ENCODE data around the gene CD48.
"Not testable (repeated sequence)": the region's sequence is repeated elsewhere in the genome, so short reads cannot be mapped to it uniquely, and the experiment has no call there.

Gene CD48

DNA sequence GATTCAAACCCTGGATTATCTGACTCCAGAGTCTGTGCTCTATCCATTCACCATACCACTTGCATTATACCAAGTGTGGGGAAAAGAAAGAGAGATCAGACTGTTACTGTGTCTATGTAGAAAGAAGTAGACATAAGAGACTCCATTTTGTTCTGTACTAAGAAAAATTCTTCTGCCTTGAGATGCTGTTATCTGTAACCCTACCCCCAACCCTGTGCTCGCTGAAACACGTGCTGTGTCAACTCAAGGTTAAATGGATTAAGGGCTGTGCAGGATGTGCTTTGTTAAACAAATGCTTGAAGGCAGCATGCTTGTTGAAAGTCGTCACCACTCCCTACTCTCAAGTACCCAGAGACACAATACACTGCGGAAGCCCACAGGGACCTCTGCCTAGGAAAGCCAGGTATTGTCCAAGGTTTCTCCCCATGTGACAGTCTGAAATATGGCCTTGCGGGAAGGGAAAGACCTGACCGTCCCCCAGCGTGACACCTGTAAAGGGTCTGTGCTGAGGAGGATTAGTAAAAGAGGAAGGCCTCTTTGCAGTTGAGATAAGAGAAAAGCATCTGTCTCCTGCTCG, 59.5 kb downstream of the CD48 start:
- H3K9me3 ChIP-seq (ENCODE audit: control insufficient read depth in 2 of 2, low read length in 2 of 2); H3K36me3 ChIP-seq (ENCODE audit: control insufficient read depth in 2 of 2, insufficient read depth in 2 of 2, low read length in 2 of 2); H3K9ac ChIP-seq (ENCODE audit: low read length in 2 of 2); H3K4me1 ChIP-seq (ENCODE audit: control insufficient read depth, insufficient read depth, low read length); H3K27ac ChIP-seq (ENCODE audit: low read length); H3K4me3 ChIP-seq (ENCODE audit: low read length in 2 of 2); H3K27me3 ChIP-seq (ENCODE audit: control insufficient read depth in 1 of 2, insufficient read depth in 2 of 2, low read length in 2 of 2): not testable (repeated sequence)

DNA sequence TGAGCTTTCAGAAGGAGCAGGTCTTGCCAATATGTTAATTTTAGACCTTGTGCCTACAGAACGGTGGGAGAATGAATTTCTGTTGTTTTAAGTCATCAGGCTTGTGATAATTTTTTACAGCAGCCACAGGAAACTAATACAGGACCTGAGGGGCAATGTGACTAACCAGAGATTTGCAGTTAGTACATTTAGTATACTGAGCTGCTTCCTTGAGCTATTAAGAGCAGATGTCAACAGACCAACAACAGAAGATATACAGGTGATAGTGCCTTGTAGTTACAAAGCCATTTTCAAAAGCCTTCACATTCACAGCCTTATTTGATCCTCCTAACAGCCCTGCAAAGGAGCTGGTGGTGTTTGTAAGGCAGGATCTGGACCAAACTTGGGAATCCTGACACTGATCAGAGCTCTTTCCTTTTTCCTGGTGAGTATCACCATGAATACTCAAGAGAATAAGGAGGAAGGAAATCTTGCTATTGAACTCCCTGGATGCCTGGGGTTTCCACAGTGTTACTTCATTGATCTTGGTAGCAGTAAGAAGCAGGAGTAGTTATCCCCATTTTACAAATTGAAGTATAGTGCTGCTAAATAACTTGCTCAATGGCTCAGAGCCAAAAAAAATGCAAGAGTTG, 60.1 kb downstream of the CD48 start:
- H3K9ac ChIP-seq (ENCODE audit: low read length in 2 of 2), result no peak overlapping the region
- H3K27me3 ChIP-seq (ENCODE audit: control insufficient read depth in 1 of 2, insufficient read depth in 2 of 2, low read length in 2 of 2), result peaks cover 0 to 2% of the 10 kb centered on the region in 2 donors
- H3K36me3 ChIP-seq (ENCODE audit: control insufficient read depth in 2 of 2, insufficient read depth in 2 of 2, low read length in 2 of 2), result no peaks in the 10 kb centered on the region
- H3K27ac ChIP-seq (ENCODE audit: low read length), result no peak overlapping the region
- no peak overlapping the region for H3K4me3 ChIP-seq (ENCODE audit: low read length in 2 of 2)
- H3K4me1 ChIP-seq (ENCODE audit: control insufficient read depth, insufficient read depth, low read length), result peaks cover 2% of the 10 kb centered on the region
- H3K9me3 ChIP-seq (ENCODE audit: control insufficient read depth in 2 of 2, low read length in 2 of 2), result no peaks in the 10 kb centered on the region

DNA sequence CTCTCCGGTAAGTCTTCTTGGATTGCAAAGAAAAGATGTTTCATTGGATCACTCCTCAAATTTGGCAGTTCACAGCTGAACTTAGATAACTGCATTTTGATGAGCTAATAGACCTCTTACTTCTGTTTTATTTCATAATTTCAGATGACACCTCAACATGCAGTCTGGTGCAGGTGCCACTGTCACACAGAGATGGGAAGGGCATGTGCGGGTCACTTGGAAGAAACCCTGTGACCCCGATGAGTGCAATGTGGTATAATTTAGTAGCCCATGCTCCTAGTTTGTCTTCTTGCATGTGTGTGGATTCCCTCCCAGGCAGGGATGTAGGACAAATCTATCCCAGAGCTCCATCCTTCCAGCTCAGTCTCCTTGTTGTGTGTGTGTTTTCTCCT, 64.3 kb downstream of the CD48 start:
- Histone ChIP-seq H3K4me3 (ENCODE audit: low read length in 2 of 2) (no peak overlapping the region), H3K9me3 (ENCODE audit: control insufficient read depth in 2 of 2, low read length in 2 of 2) (no peaks in the 10 kb centered on the region), H3K36me3 (ENCODE audit: control insufficient read depth in 2 of 2, insufficient read depth in 2 of 2, low read length in 2 of 2) (no peaks in the 10 kb centered on the region), H3K27ac (ENCODE audit: low read length) (no peak overlapping the region), H3K4me1 (ENCODE audit: control insufficient read depth, insufficient read depth, low read length) (peaks cover 2% of the 10 kb centered on the region), H3K27me3 (ENCODE audit: control insufficient read depth in 1 of 2, insufficient read depth in 2 of 2, low read length in 2 of 2) (peaks cover 0 to 2% of the 10 kb centered on the region in 2 donors), H3K9ac (ENCODE audit: low read length in 2 of 2) (no peak overlapping the region)

DNA sequence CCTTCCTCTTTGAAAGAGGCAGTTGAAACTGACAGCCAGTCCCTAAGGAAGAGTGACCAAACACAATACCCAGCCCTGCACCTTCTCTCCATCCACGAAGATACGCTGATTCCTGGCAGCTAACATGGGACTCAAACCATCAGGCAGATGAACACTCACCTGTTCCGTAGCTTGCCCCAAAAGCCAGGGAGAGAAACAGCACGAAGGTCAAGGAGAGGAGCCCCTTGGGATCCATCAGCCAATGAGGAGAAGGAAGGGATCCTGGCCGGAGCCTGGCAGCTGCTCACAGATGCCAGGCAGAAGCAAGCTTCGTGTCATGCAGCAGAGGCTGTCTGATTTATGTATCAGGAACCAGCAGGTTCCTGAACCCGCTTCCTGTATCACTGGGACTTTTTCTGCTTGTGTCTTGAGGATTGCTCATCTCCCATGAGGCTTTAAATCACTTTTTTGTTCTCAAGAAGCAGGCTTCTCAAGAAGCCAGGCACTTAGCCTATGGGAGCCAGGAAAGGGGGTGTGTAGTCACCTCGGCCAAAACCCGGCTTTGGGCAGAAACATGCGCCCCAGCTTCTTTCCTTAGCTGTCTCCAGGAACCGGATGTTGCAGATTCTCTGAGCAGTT, 64.8 kb downstream of the CD48 start, which contains the start of gene SLAMF1:
TSS of gene SLAMF1 (minus strand) at position 334 of the 618 bp plus-strand sequence. CDS start at position 235, 99 bp downstream.
- H3K9ac ChIP-seq (ENCODE audit: low read length in 2 of 2), result no peak within 1 kb of the TSS
- peaks cover 2% of the 10 kb centered on the region for H3K4me1 ChIP-seq (ENCODE audit: control insufficient read depth, insufficient read depth, low read length)
- no peaks in the 10 kb centered on the region for H3K36me3 ChIP-seq (ENCODE audit: control insufficient read depth in 2 of 2, insufficient read depth in 2 of 2, low read length in 2 of 2)
- H3K9me3 ChIP-seq (ENCODE audit: control insufficient read depth in 2 of 2, low read length in 2 of 2), result no peaks in the 10 kb centered on the region
- H3K27me3 ChIP-seq (ENCODE audit: control insufficient read depth in 1 of 2, insufficient read depth in 2 of 2, low read length in 2 of 2), result peaks cover 0 to 2% of the 10 kb centered on the region in 2 donors
- no peak within 1 kb of the TSS for H3K27ac ChIP-seq (ENCODE audit: low read length)
- peak within 1 kb of the TSS in 1 of 2 donors; percentile 15 for H3K4me3 ChIP-seq (ENCODE audit: low read length in 2 of 2)

DNA sequence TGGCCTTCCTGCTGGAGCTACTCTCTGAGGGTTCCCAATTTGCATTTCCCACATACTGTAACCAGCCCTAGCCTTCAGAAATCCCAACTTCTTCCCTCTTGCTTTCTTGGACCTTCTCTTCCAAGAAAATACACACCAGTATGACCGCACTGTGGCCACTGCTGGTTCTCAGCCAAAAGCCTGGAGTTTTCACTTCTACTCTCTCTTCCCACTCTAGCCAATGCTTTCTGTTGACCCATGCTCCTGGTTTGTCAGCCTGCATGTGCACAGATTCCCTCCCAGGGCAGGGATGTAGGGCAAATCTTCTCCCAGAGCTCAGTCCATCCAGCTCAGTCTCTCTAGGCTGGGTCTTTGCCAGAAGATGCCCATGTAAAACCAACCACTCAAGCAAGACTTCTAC, 65.4 kb downstream of the CD48 start:
- Histone ChIP-seq H3K4me1 (ENCODE audit: control insufficient read depth, insufficient read depth, low read length) (no peaks in the 10 kb centered on the region), H3K36me3 (ENCODE audit: control insufficient read depth in 2 of 2, insufficient read depth in 2 of 2, low read length in 2 of 2) (no peaks in the 10 kb centered on the region), H3K9ac (ENCODE audit: low read length in 2 of 2) (no peak overlapping the region), H3K27ac (ENCODE audit: low read length) (no peak overlapping the region), H3K9me3 (ENCODE audit: control insufficient read depth in 2 of 2, low read length in 2 of 2) (no peaks in the 10 kb centered on the region), H3K4me3 (ENCODE audit: low read length in 2 of 2) (peak overlapping the region in 1 of 2 donors; percentile 15), H3K27me3 (ENCODE audit: control insufficient read depth in 1 of 2, insufficient read depth in 2 of 2, low read length in 2 of 2) (peaks cover 0 to 2% of the 10 kb centered on the region in 2 donors)

DNA sequence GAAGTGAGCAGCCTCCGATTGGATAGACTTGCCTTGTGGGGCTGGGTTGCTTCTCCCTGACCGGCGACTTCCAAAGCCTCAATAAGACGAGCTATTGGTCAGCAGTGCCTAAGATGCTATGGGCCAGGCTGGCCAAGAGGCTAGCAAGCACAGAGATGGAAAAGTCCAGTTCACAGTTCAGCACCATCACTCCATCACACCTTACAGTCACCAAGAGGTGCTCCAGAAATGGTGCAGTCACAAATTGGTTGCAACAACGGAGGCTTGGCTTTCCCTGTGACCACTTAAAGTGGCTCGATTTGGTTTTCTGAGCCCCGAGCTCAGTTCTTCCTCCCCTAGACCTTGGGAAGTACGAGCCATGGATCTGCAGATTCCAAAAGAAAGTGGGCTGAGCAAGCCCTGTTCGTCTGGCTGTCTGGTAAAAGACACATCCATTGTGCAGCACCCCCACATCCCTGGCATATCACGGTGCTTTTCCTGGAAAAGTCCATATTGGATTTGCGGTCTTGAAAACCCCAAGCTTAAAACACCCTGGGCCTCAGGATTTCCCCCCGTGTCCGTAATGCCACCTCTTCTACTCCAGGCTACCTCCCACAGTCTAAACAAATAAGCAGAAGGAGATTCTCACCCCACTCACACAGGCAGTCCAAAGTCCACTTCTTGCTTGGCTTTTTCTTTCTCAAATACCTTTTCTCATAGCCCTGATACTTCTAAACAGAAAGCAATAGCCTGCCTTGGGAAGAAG, 66.1 kb downstream of the CD48 start:
- Histone ChIP-seq H3K9me3 (ENCODE audit: control insufficient read depth in 2 of 2, low read length in 2 of 2) (no peaks in the 10 kb centered on the region), H3K36me3 (ENCODE audit: control insufficient read depth in 2 of 2, insufficient read depth in 2 of 2, low read length in 2 of 2) (no peaks in the 10 kb centered on the region), H3K4me1 (ENCODE audit: control insufficient read depth, insufficient read depth, low read length) (no peaks in the 10 kb centered on the region), H3K27ac (ENCODE audit: low read length) (no peak overlapping the region), H3K27me3 (ENCODE audit: control insufficient read depth in 1 of 2, insufficient read depth in 2 of 2, low read length in 2 of 2) (peaks cover 0 to 2% of the 10 kb centered on the region in 2 donors), H3K9ac (ENCODE audit: low read length in 2 of 2) (no peak overlapping the region), H3K4me3 (ENCODE audit: low read length in 2 of 2) (peak overlapping the region in 1 of 2 donors; percentile 15)

DNA sequence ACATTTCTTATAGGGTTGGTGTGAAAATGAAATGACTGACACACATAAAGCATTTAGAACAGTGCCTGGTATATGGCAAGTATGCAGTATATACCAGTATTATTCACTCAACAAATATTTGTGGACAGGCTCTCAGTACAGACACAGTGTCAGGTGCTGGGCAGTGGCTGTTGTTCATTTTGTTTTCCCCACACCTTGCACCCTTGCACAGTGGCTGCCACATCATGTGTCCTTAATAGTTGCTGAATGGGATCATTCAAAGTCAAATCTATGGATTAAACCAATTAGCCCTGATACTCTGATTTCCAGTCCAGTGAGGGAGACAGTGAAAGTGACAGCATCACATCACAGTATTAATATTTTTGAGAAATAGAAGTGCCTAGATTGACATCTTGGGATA, 67.2 kb downstream of the CD48 start:
- no peaks in the 10 kb centered on the region for H3K4me1 ChIP-seq (ENCODE audit: control insufficient read depth, insufficient read depth, low read length)
- no peak overlapping the region for H3K9ac ChIP-seq (ENCODE audit: low read length in 2 of 2)
- no peak overlapping the region for H3K27ac ChIP-seq (ENCODE audit: low read length)
- H3K36me3 ChIP-seq (ENCODE audit: control insufficient read depth in 2 of 2, insufficient read depth in 2 of 2, low read length in 2 of 2), result no peaks in the 10 kb centered on the region
- no peak overlapping the region for H3K4me3 ChIP-seq (ENCODE audit: low read length in 2 of 2)
- peaks cover 0 to 2% of the 10 kb centered on the region in 2 donors for H3K27me3 ChIP-seq (ENCODE audit: control insufficient read depth in 1 of 2, insufficient read depth in 2 of 2, low read length in 2 of 2)
- H3K9me3 ChIP-seq (ENCODE audit: control insufficient read depth in 2 of 2, low read length in 2 of 2), result no peaks in the 10 kb centered on the region

DNA sequence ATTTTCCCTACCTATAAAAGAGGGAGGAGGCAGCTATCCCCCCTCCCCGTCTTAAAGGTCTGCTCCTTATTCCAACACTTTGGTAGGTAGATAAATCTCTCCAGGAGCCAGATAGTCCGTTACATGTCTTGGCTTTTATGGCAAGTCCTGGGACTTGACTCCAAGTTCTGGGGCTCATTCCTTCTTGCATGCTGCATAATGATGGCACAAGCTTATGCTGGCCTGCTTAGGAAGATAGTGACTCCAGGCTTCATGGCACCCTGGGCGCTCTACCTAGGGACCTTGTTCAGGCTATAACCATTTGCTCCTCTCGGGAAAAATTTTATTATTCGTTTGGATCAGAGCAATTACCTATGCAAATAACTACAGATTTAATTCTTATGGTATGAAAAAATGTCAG, 68.5 kb downstream of the CD48 start:
- Histone ChIP-seq H3K9me3 (ENCODE audit: control insufficient read depth in 2 of 2, low read length in 2 of 2) (no peaks in the 10 kb centered on the region), H3K9ac (ENCODE audit: low read length in 2 of 2) (no peak overlapping the region), H3K4me1 (ENCODE audit: control insufficient read depth, insufficient read depth, low read length) (no peaks in the 10 kb centered on the region), H3K27me3 (ENCODE audit: control insufficient read depth in 1 of 2, insufficient read depth in 2 of 2, low read length in 2 of 2) (peaks cover 0 to 2% of the 10 kb centered on the region in 2 donors), H3K27ac (ENCODE audit: low read length) (no peak overlapping the region), H3K4me3 (ENCODE audit: low read length in 2 of 2) (no peak overlapping the region), H3K36me3 (ENCODE audit: control insufficient read depth in 2 of 2, insufficient read depth in 2 of 2, low read length in 2 of 2) (no peaks in the 10 kb centered on the region)

DNA sequence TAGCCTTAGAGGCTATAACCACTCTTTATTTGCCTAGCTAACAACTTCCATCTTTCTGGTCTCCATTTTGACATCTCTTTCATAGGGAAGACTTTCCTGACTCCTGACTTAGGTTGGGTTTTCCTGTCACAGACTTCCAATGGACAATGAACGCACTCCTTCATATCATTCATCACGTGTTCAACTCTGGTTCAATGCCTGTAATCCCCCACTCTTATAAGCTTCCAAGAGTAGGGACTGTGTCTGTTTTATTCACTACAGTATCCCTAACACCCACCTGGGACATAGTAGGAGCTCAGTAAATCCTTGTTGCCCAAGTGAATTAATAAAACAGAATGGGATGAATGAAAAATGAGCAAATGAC, 69.4 kb downstream of the CD48 start:
- Histone ChIP-seq H3K27me3 (ENCODE audit: control insufficient read depth in 1 of 2, insufficient read depth in 2 of 2, low read length in 2 of 2) (peaks cover 0 to under 1% of the 10 kb centered on the region in 2 donors), H3K36me3 (ENCODE audit: control insufficient read depth in 2 of 2, insufficient read depth in 2 of 2, low read length in 2 of 2) (no peaks in the 10 kb centered on the region), H3K4me3 (ENCODE audit: low read length in 2 of 2) (no peak overlapping the region), H3K9me3 (ENCODE audit: control insufficient read depth in 2 of 2, low read length in 2 of 2) (no peaks in the 10 kb centered on the region), H3K9ac (ENCODE audit: low read length in 2 of 2) (no peak overlapping the region), H3K27ac (ENCODE audit: low read length) (no peak overlapping the region), H3K4me1 (ENCODE audit: control insufficient read depth, insufficient read depth, low read length) (no peaks in the 10 kb centered on the region)

DNA sequence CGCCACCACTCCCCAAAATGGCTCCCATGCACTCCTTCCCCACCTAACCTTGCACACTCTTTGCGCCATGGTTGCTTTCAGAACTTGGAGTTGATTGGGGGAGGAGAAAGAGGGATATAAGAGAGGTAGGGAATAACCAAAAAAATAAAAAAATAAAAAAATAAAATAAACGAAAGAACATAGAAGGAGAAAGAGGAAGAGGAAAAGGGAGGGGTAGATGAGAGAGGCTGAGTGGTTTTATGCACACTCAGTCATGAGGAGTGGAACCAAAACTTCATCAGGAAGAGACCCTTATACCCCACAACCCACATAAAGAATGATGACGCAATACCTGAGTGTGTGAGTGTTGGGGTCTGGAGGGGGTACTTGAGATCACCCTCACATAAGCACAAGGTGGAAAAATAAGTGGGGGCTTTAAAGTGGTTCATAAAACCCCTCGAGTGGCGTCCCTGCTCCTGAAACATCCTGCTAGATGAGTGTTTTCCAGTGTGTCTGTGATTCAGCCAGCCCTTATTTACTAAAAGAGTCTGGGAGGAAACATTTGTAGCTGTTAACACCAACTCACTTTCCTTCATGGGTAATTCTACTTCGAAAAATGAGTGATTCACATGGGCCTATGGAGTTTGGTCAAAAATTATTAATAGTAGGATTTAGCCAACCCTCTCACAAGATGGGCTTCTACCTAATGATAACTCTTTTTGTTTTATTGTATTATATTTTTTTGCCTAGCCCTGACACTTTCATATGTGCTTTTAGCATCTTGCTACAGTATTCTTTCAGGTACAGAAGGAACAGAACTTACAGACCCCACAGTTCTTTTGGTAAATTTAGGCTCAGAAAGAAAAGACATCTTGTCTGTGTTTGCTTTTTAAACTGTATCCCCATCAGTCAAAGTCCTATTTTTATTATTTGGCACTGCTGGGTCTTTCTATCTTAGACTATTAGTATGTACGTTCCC, 70.0 kb downstream of the CD48 start:
- Histone ChIP-seq H3K36me3 (ENCODE audit: control insufficient read depth in 2 of 2, insufficient read depth in 2 of 2, low read length in 2 of 2) (no peaks in the 10 kb centered on the region), H3K27me3 (ENCODE audit: control insufficient read depth in 1 of 2, insufficient read depth in 2 of 2, low read length in 2 of 2) (no peaks in the 10 kb centered on the region), H3K27ac (ENCODE audit: low read length) (no peak overlapping the region), H3K4me1 (ENCODE audit: control insufficient read depth, insufficient read depth, low read length) (no peaks in the 10 kb centered on the region), H3K9ac (ENCODE audit: low read length in 2 of 2) (no peak overlapping the region), H3K9me3 (ENCODE audit: control insufficient read depth in 2 of 2, low read length in 2 of 2) (no peaks in the 10 kb centered on the region), H3K4me3 (ENCODE audit: low read length in 2 of 2) (no peak overlapping the region)

Measured in stomach smooth muscle (tissue), 2 donors.